A673 (cell line): ENCODE results near the gene ADAM23. TPM values are rescaled to one million over a fixed set of nuclear protein-coding genes. Genes with fewer than 3 reads are reported as not detected.

Source experiments
- BruUV-seq: library from RNA; stranded (reverse); fragments of 400-500 nt; replicated peaks from 2 replicates; lab custom pipeline; 2021; lab: Mats Ljungman, UMichigan
- CTCF ChIA-PET: fragments of 300-600 bp; sonication (Branson Sonifier 250); formaldehyde crosslinking; loops from one replicate; lab custom pipeline; 2022; ENCODE audit warnings: antibody characterized with exemption; lab: Charles Lee
- POLR2A ChIA-PET: fragments of 300-600 bp; sonication (Branson Sonifier 250); formaldehyde crosslinking; loops from one replicate; lab custom pipeline; 2022; ENCODE audit warnings: antibody characterized with exemption; ENCODE audit not compliant: low non-redundant PET; lab: Charles Lee
- DNase-seq: peaks from one replicate; pipeline ENCODE4 v3.0.0-alpha.2; 2015; ENCODE audit warnings: low spot score
- H3K27ac ChIP-seq: fragments of 200-600 bp; sonication (generic); 2 replicates; pipeline ENCODE4 v1.5.1; 2016; ENCODE audit warnings: mixed run types, low read depth, mild to moderate bottlenecking, mixed read lengths, antibody characterized with exemption, low read length; ENCODE audit not compliant: poor library complexity, severe bottlenecking
- H3K27me3 ChIP-seq: fragments of 200-600 bp; sonication (generic); replicated peaks from 2 replicates; pipeline ENCODE4 v1.6.1; 2017; ENCODE audit warnings: mixed run types, low read depth, mild to moderate bottlenecking, mixed read lengths, antibody characterized with exemption, low read length; ENCODE audit not compliant: insufficient read depth, poor library complexity
- H3K36me3 ChIP-seq: fragments of 200-600 bp; sonication (generic); 2 replicates; pipeline ENCODE4 v1.6.1; 2016; ENCODE audit warnings: mixed run types, mild to moderate bottlenecking, mixed read lengths, antibody characterized with exemption, low read length; ENCODE audit not compliant: insufficient read depth, poor library complexity, severe bottlenecking
- H3K4me1 ChIP-seq: fragments of 200-600 bp; sonication (generic); 2 replicates; pipeline ENCODE4 v1.6.1; 2017; ENCODE audit warnings: mixed run types, mild to moderate bottlenecking, mixed read lengths, antibody characterized with exemption, low read length; ENCODE audit not compliant: insufficient read depth, poor library complexity, severe bottlenecking
- H3K4me3 ChIP-seq: fragments of 200-600 bp; sonication (generic); 2 replicates; pipeline ENCODE4 v1.5.1; 2016; ENCODE audit warnings: low read depth, mixed run types, mild to moderate bottlenecking, mixed read lengths, low read length; ENCODE audit not compliant: poor library complexity, severe bottlenecking
- H3K9me3 ChIP-seq: fragments of 200-600 bp; sonication (generic); 2 replicates; pipeline ENCODE4 v1.6.1; 2016; ENCODE audit warnings: mixed run types, low read depth, mild to moderate bottlenecking, mixed read lengths, antibody characterized with exemption, low read length; ENCODE audit not compliant: poor library complexity, severe bottlenecking
- CTCF ChIP-seq: fragments of 300-800, 200-600 bp; sonication (generic); conservative IDR thresholded peaks from 2 replicates; pipeline ENCODE4 v1.5.1; 2017; ENCODE audit warnings: low read depth, mild to moderate bottlenecking, antibody characterized with exemption, low read length, moderate library complexity, mixed read lengths
- EZH2 ChIP-seq: fragments of 200-600 bp; sonication (generic); IDR thresholded peaks from 2 replicates; pipeline ENCODE4 v1.6.1; 2017; ENCODE audit warnings: borderline replicate concordance, low read depth, mild to moderate bottlenecking, mixed read lengths, antibody characterized with exemption, low read length; ENCODE audit not compliant: poor library complexity, severe bottlenecking
- intact Hi-C: fragments of 100-400 bp; cut with micrococcal nuclease; formaldehyde crosslinking; loops from one replicate; pipeline ENCODE4 v1.10.0; 2022; ENCODE audit not compliant: unreplicated experiment
- total RNA-seq: library from RNA; stranded (reverse); gene quantifications from 2 replicates; pipeline ENCODE4 v1.2.3, GENCODE V29; 2021

Gene ADAM23
- total RNA-seq, 1 experiment from 2014 or later: 0.21 TPM

GRCh38 chr2:206543073-206543472 lies 99.7 kb downstream of the ADAM23 start:
- peaks cover 3% of the 10 kb centered on the region for H3K27me3 ChIP-seq
- H3K4me3 ChIP-seq: no peak overlapping the region
- no TSS peak for BruUV-seq
- ChIA-PET POLR2A (no interaction called here), CTCF (no interaction called here)
- no peak overlapping the region for H3K27ac ChIP-seq
- DNase-seq: no peak
- no peaks in the 10 kb centered on the region for H3K36me3 ChIP-seq
- H3K9me3 ChIP-seq: no peaks in the 10 kb centered on the region
- no peaks in the 10 kb centered on the region for H3K4me1 ChIP-seq
- no peak for TF ChIP-seq EZH2
- no peak for TF ChIP-seq CTCF
- intact Hi-C loops: no loop called here

DNA sequence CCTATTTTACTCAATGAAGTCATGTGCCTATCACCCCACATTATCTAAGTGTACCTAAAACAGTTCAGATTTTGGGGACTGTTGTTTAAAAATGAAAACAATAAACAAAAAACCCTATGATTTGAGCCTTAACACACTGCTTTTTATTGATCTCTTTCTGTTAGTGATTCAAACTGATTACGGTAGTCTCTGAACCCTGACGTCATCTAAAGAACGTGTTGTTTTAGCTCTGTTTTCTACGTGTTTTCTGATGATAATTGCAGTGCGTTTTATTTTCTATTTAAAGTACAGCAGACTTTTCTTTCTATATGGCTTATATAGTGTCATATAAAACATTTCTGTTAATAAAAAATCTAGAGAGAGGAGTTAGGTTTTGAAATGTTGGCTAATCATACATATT lies 105.1 kb downstream of the ADAM23 start:
- TF ChIP-seq CTCF (no peak), EZH2 (no peak)
- ChIA-PET CTCF (no interaction called here), POLR2A (no interaction called here)
- BruUV-seq: no TSS peak
- Histone ChIP-seq H3K4me3 (no peak overlapping the region), H3K9me3 (no peaks in the 10 kb centered on the region), H3K27me3 (peaks cover 3% of the 10 kb centered on the region), H3K36me3 (no peaks in the 10 kb centered on the region), H3K4me1 (no peaks in the 10 kb centered on the region), H3K27ac (no peak overlapping the region)
- no peak for DNase-seq
- intact Hi-C loops: no loop called here

- no peak overlapping the region for H3K27ac ChIP-seq
- H3K4me3 ChIP-seq: no peak overlapping the region
- no peak for TF ChIP-seq CTCF
- no peak for TF ChIP-seq EZH2
- peaks cover 21% of the 10 kb centered on the region for H3K27me3 ChIP-seq
- no peaks in the 10 kb centered on the region for H3K9me3 ChIP-seq
- DNase-seq: no peak
- ChIA-PET CTCF (interaction anchor here (0.7 kb wide), 1 partner anchor 286 kb away, joined by 4 read pairs; no protein-coding TSS in a partner anchor), POLR2A (no interaction called here)
- no peaks in the 10 kb centered on the region for H3K36me3 ChIP-seq
- no TSS peak for BruUV-seq
- intact Hi-C loops: loop anchor here (1.0 to 10.0 kb wide), 3 partner anchors 226 to 919 kb away; no protein-coding TSS in a partner anchor
- H3K4me1 ChIP-seq: no peaks in the 10 kb centered on the region
These were observed 112.4 kb downstream of the ADAM23 start for GRCh38 chr2:206555721-206556120.
